Aorta (tissue), 5 donors: ENCODE results near the gene CYP3A5. TPM values are rescaled to one million over a fixed set of nuclear protein-coding genes. Genes with fewer than 3 reads are reported as not detected.

ENCODE experiments used
- ATAC-seq: fragments of 200-7000 bp; cut with Tn5 transposase; one replicate; pipeline ENCODE4 v1.9.1; 2022; ENCODE audit warnings: moderate library complexity; ENCODE audit not compliant: low FRiP score
- DNase-seq, 2 donors: peaks; one replicate each; pipeline ENCODE4 v3.0.0-alpha.2; 2020
- H3K27ac ChIP-seq, 2 donors: one replicate each; pipeline ENCODE4 v1.5.1; 2013; ENCODE audit warnings: low read length in 2 of 2, mild to moderate bottlenecking in 2 of 2, moderate library complexity in 2 of 2, control low read depth in 1 of 2, inconsistent platforms in 1 of 2, low read depth in 1 of 2
- H3K27me3 ChIP-seq, 2 donors: one replicate each; pipeline ENCODE4 v1.6.1; 2013; ENCODE audit warnings: control low read depth in 1 of 2, low read length in 1 of 2, mild to moderate bottlenecking in 1 of 2, moderate library complexity in 1 of 2; ENCODE audit not compliant: insufficient read depth in 2 of 2, control insufficient read depth in 1 of 2
- H3K36me3 ChIP-seq, 2 donors: one replicate each; pipeline ENCODE4 v1.6.1; 2013; ENCODE audit warnings: control low read depth in 1 of 2, low read length in 1 of 2, mild to moderate bottlenecking in 1 of 2; ENCODE audit not compliant: insufficient read depth in 2 of 2, control insufficient read depth in 1 of 2
- H3K4me1 ChIP-seq, 2 donors: one replicate each; pipeline ENCODE4 v1.6.1; 2013; ENCODE audit warnings: low read length in 2 of 2, control low read depth in 1 of 2, mild to moderate bottlenecking in 1 of 2, moderate library complexity in 1 of 2; ENCODE audit not compliant: insufficient read depth in 2 of 2, control insufficient read depth in 1 of 2
- H3K4me3 ChIP-seq, 2 donors: one replicate each; pipeline ENCODE4 v1.5.1; 2013; ENCODE audit warnings: low read length in 2 of 2, control low read depth in 1 of 2, mild to moderate bottlenecking in 1 of 2
- H3K9me3 ChIP-seq: one replicate; pipeline ENCODE4 v1.6.1; 2013; ENCODE audit warnings: mild to moderate bottlenecking, low read length; ENCODE audit not compliant: control insufficient read depth
- WGBS, 2 donors: extraction: QIAGEN DNeasy Blood & Tissue Kit; methylation state at CpG; one replicate each; pipeline ENCODE4 v1.1.7; 2013; 5-methylcytosine and 5-hydroxymethylcytosine counted together
- intact Hi-C, 2 donors: fragments of 100-400 bp; cut with DNase I; formaldehyde crosslinking; loops; one replicate each; pipeline versions ENCODE4 v1.14.2 to v1.15.0; 2022
- polyA plus RNA-seq, 2 donors: library from polyadenylated mRNA; stranded (reverse); fragments of 200-250 nt; gene quantifications; one replicate each; pipeline ENCODE4 v1.2.3, GENCODE V29; 2013
- total RNA-seq, 2 donors: library from RNA; stranded (reverse); fragmentation: NEBNext Ultra II Directional; extraction: Animal tissue kit (Norgen Biotek cat#: 25700); gene quantifications; one replicate each; pipeline ENCODE4 v1.2.1, GENCODE V29; 2021
- donor health status: healthy with polysubstance abuse.
- donor health status: Bipolar disorder and iron deficiency.
- donor health status: DM: no; HTN: no; CAD: no.
- donor health status: DM: no; HTN: no; CAD: no.
- donor health status: DM: yes; HTN: yes; CAD: no.

Gene CYP3A5
- total and polyA plus RNA-seq, 4 donors: 0.61 to 24.3 (median 3.4) TPM; not detected in 1

GRCh38 chr7:99599836-99600235 lies 80.0 kb downstream of the CYP3A5 start:
- ATAC-seq (peak; percentile 20), DNase-seq (no peak)
- H3K36me3 ChIP-seq: no peaks in the 10 kb centered on the region
- no peaks in the 10 kb centered on the region for H3K27me3 ChIP-seq
- H3K4me1 ChIP-seq: no peaks in the 10 kb centered on the region
- H3K27ac ChIP-seq: no peak overlapping the region
- intact Hi-C loops: no loop called here
- WGBS, 2 donors: 75 to 80% methylated on average over 4 of the region's 4 CpGs
- H3K9me3 ChIP-seq: no peaks in the 10 kb centered on the region
- no peak overlapping the region for H3K4me3 ChIP-seq

Other genes starting within 250 kb of the CYP3A5 start
- gene PTCD1, start 241.2 kb downstream of the CYP3A5 start, total RNA-seq: 1 to 10 TPM; 5.4 to 6.0 TPM
- gene PTCD1, start 241.2 kb downstream of the CYP3A5 start, polyA plus RNA-seq: 1 to 10 TPM in 1 of 2 donors, under 1 TPM in 1; 0.63 to 5.5 TPM
- gene CPSF4, start 241.1 kb downstream of the CYP3A5 start, total RNA-seq: 10 to 100 TPM; 30.4 to 33.6 TPM
- 10 to 100 TPM; 24.2 to 48.9 TPM for gene CPSF4, start 241.1 kb downstream of the CYP3A5 start, polyA plus RNA-seq
- 100 to 1,000 TPM; 118 to 128 TPM for gene ATP5MF, start 213.8 kb downstream of the CYP3A5 start, total RNA-seq
- 100 to 1,000 TPM; 457 to 973 TPM for gene ATP5MF, start 213.8 kb downstream of the CYP3A5 start, polyA plus RNA-seq
- 10 to 100 TPM; 10.5 to 18.2 TPM for gene ZNF789, start 207.1 kb downstream of the CYP3A5 start, total RNA-seq
- gene ZNF789, start 207.1 kb downstream of the CYP3A5 start, polyA plus RNA-seq: 10 to 100 TPM in 1 of 2 donors, 1 to 10 TPM in 1; 3.6 to 14.7 TPM
- gene ZNF394, start 179.7 kb downstream of the CYP3A5 start, total RNA-seq: 10 to 100 TPM; 29.1 to 32.1 TPM
- gene ZNF394, start 179.7 kb downstream of the CYP3A5 start, polyA plus RNA-seq: 10 to 100 TPM; 14.9 to 32.3 TPM
- gene ZKSCAN5, start 175.3 kb downstream of the CYP3A5 start, total RNA-seq: 1 to 10 TPM; 7.8 to 8.9 TPM
- gene ZKSCAN5, start 175.3 kb downstream of the CYP3A5 start, polyA plus RNA-seq: 1 to 10 TPM; 2.1 to 4.1 TPM
- 1 to 10 TPM; 3.0 to 5.9 TPM for gene FAM200A, start 127.9 kb downstream of the CYP3A5 start, total RNA-seq
- 1 to 10 TPM; 2.3 to 3.2 TPM for gene FAM200A, start 127.9 kb downstream of the CYP3A5 start, polyA plus RNA-seq
- 10 to 100 TPM; 78.9 to 93.1 TPM for gene ZNF655, start 121.4 kb downstream of the CYP3A5 start, total RNA-seq
- gene ZNF655, start 121.4 kb downstream of the CYP3A5 start, polyA plus RNA-seq: 10 to 100 TPM; 47.7 to 52.3 TPM
- gene TMEM225B, start 81.7 kb downstream of the CYP3A5 start, total RNA-seq: 1 to 10 TPM in 1 of 2 donors, under 1 TPM in 1; 0.52 to 1.7 TPM
- gene TMEM225B, start 81.7 kb downstream of the CYP3A5 start, polyA plus RNA-seq: 1 to 10 TPM in 1 of 2 donors, under 1 TPM in 1; 0.63 to 1.3 TPM
- gene ZSCAN25, start 63.0 kb downstream of the CYP3A5 start, total RNA-seq: 10 to 100 TPM; 16.2 to 22.5 TPM
- gene ZSCAN25, start 63.0 kb downstream of the CYP3A5 start, polyA plus RNA-seq: 1 to 10 TPM; 2.1 to 7.4 TPM
- gene CYP3A7, start 55.2 kb upstream of the CYP3A5 start, total RNA-seq: not detected
- gene CYP3A7, start 55.2 kb upstream of the CYP3A5 start, polyA plus RNA-seq: under 1 TPM in 1 of 2 donors, not detected in 1; 0.05 TPM
- gene CYP3A4, start 104.2 kb upstream of the CYP3A5 start, total RNA-seq: not detected
- 10 to 100 TPM in 1 of 2 donors, not detected in 1; 12.9 TPM for gene CYP3A4, start 104.2 kb upstream of the CYP3A5 start, polyA plus RNA-seq
- gene CYP3A43, start 148.0 kb upstream of the CYP3A5 start, total RNA-seq: under 1 TPM in 1 of 2 donors, not detected in 1; 0.24 TPM
- gene CYP3A43, start 148.0 kb upstream of the CYP3A5 start, polyA plus RNA-seq: not detected
- gene OR2AE1, start 197.0 kb upstream of the CYP3A5 start, total RNA-seq: under 1 TPM in 1 of 2 donors, not detected in 1; 0.36 TPM
- not detected for gene OR2AE1, start 197.0 kb upstream of the CYP3A5 start, polyA plus RNA-seq
- 10 to 100 TPM; 24.7 to 33.4 TPM for gene TRIM4, start 239.5 kb upstream of the CYP3A5 start, total RNA-seq
- 10 to 100 TPM; 16.4 to 20.3 TPM for gene TRIM4, start 239.5 kb upstream of the CYP3A5 start, polyA plus RNA-seq
- gene GJC3, start 249.6 kb upstream of the CYP3A5 start, total RNA-seq: under 1 TPM in 1 of 2 donors, not detected in 1; 0.57 TPM
- not detected for gene GJC3, start 249.6 kb upstream of the CYP3A5 start, polyA plus RNA-seq